SK-N-SH treated with all-trans-retinoic acid at 6 μM for 48 hours (cell line): ENCODE data around the gene RAB44.

ENCODE experiments used
- ATAC-seq: fragments of 200-7000 bp; cut with Tn5 transposase; 3 replicates; pipeline ENCODE4 v1.9.1; 2020; ENCODE audit warnings: mild to moderate bottlenecking, moderate library complexity
- ARNTL ChIP-seq: fragments of 450-650 bp; formaldehyde crosslinking; IDR thresholded peaks from 2 replicates; pipeline ENCODE4 v1.5.0; 2020; ENCODE audit warnings: low read depth, mild to moderate bottlenecking, moderate library complexity, borderline replicate concordance
- CSDC2 ChIP-seq: fragments of 250-450 bp; sonication (Bioruptor Pico); IDR thresholded peaks from 2 replicates; pipeline ENCODE4 v1.5.0; 2020; ENCODE audit warnings: mild to moderate bottlenecking, moderate library complexity
- GLIS3 ChIP-seq: fragments of 250-450 bp; sonication (Bioruptor Pico); IDR thresholded peaks from 2 replicates; pipeline ENCODE4 v1.5.0; 2020; ENCODE audit warnings: mild to moderate bottlenecking, moderate library complexity
- ISL1 ChIP-seq: fragments of 250-450 bp; sonication (Bioruptor Pico); IDR thresholded peaks from 2 replicates; pipeline ENCODE4 v2.1.2; 2022; ENCODE audit warnings: mild to moderate bottlenecking, moderate library complexity
- OSR1 ChIP-seq: fragments of 250-450 bp; sonication (Bioruptor Pico); IDR thresholded peaks from 2 replicates; pipeline ENCODE4 v1.8.0; 2022; ENCODE audit warnings: moderate library complexity, mild to moderate bottlenecking, inconsistent platforms
- PPARA ChIP-seq: fragments of 250-450 bp; sonication (Bioruptor Pico); IDR thresholded peaks from 2 replicates; pipeline ENCODE4 v1.5.0; 2020; ENCODE audit warnings: mild to moderate bottlenecking, borderline replicate concordance
- RARB ChIP-seq: fragments of 250-450 bp; sonication (Bioruptor Pico); IDR thresholded peaks from 2 replicates; pipeline ENCODE4 v1.8.0; 2021; ENCODE audit warnings: mild to moderate bottlenecking, moderate library complexity
- SNAI2 ChIP-seq: fragments of 250-450 bp; sonication (Bioruptor Pico); IDR thresholded peaks from 2 replicates; pipeline ENCODE4 v1.5.0; 2020; ENCODE audit warnings: mild to moderate bottlenecking, moderate library complexity
- TOX ChIP-seq: fragments of 250-450 bp; sonication (Bioruptor Pico); IDR thresholded peaks from 2 replicates; pipeline ENCODE4 v1.8.0; 2021; ENCODE audit warnings: mild to moderate bottlenecking, moderate library complexity, borderline replicate concordance
- ZC3H10 ChIP-seq: fragments of 250-450 bp; sonication (Bioruptor Pico); IDR thresholded peaks from 2 replicates; pipeline ENCODE4 v1.5.1; 2021; ENCODE audit warnings: mild to moderate bottlenecking, moderate library complexity
- ZFP3 ChIP-seq: fragments of 250-450 bp; sonication (Bioruptor Pico); IDR thresholded peaks from 2 replicates; pipeline ENCODE4 v1.5.0; 2020; ENCODE audit warnings: mild to moderate bottlenecking, moderate library complexity
- ZFP30 ChIP-seq: fragments of 450-650 bp; formaldehyde crosslinking; IDR thresholded peaks from 2 replicates; pipeline ENCODE4 v1.5.0; 2022; ENCODE audit warnings: mild to moderate bottlenecking, moderate library complexity
- ZNF565 ChIP-seq: fragments of 450-650 bp; formaldehyde crosslinking; conservative IDR thresholded peaks from 2 replicates; pipeline ENCODE4 v1.5.0; 2020; ENCODE audit warnings: low read depth, mild to moderate bottlenecking, moderate library complexity
- ZNF70 ChIP-seq: fragments of 450-650 bp; formaldehyde crosslinking; IDR thresholded peaks from 2 replicates; pipeline ENCODE4 v1.5.0; 2020; ENCODE audit warnings: mild to moderate bottlenecking, moderate library complexity
- ZNF8 ChIP-seq: fragments of 450-650 bp; formaldehyde crosslinking; IDR thresholded peaks from 2 replicates; pipeline ENCODE4 v1.5.0; 2020; ENCODE audit warnings: mild to moderate bottlenecking, moderate library complexity
- TF ChIP-seq, protein P1 (sequence below): fragments of 250-450 bp; sonication (Bioruptor Pico); IDR thresholded peaks from 2 replicates; pipeline ENCODE4 v1.5.1; 2020; ENCODE audit warnings: low read depth, mild to moderate bottlenecking, moderate library complexity
- TF ChIP-seq, protein P2 (sequence below): fragments of 250-450 bp; sonication (Bioruptor Pico); IDR thresholded peaks from 2 replicates; pipeline ENCODE4 v1.5.0; 2020; ENCODE audit warnings: mild to moderate bottlenecking, moderate library complexity
- TF ChIP-seq, protein P3 (sequence below): fragments of 250-450 bp; sonication (Bioruptor Pico); IDR thresholded peaks from 2 replicates; pipeline ENCODE4 v1.8.0; 2021; ENCODE audit warnings: low read depth, mild to moderate bottlenecking, moderate library complexity, borderline replicate concordance
- TF ChIP-seq, protein P4 (sequence below): fragments of 250-450 bp; sonication (Bioruptor Pico); IDR thresholded peaks from 2 replicates; pipeline ENCODE4 v1.8.0; 2020; ENCODE audit warnings: mild to moderate bottlenecking, moderate library complexity, borderline replicate concordance
- TF ChIP-seq, protein P5 (sequence below): fragments of 250-450 bp; sonication (Bioruptor Pico); IDR thresholded peaks from 2 replicates; pipeline ENCODE4 v1.5.1; 2021; ENCODE audit warnings: mild to moderate bottlenecking, moderate library complexity

Gene RAB44

DNA sequence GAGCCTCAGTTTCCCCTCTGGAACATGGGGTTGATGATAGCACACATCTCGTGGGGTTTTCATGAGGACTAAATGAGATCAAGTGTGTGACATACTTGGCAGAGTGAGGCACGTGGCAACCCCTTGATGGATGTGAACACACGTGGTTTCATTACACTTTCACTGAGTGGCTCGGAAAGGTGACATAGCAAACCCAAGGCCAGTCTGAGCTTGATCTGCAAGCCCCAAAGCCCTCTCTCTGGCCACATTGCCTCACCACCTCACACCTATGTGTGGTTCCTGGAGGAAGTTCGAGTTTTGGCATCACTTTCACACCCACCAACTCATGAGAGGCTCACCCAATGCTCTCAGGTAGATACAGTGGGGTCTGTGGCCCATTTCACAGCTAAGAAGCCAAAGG is 81.6 kb downstream of the RAB44 start:
- TF ChIP-seq, protein P1, sequence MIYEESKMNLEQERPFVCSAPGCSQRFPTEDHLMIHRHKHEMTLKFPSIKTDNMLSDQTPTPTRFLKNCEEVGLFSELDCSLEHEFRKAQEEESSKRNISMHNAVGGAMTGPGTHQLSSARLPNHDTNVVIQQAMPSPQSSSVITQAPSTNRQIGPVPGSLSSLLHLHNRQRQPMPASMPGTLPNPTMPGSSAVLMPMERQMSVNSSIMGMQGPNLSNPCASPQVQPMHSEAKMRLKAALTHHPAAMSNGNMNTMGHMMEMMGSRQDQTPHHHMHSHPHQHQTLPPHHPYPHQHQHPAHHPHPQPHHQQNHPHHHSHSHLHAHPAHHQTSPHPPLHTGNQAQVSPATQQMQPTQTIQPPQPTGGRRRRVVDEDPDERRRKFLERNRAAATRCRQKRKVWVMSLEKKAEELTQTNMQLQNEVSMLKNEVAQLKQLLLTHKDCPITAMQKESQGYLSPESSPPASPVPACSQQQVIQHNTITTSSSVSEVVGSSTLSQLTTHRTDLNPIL = no peak
- TF ChIP-seq, protein P2, sequence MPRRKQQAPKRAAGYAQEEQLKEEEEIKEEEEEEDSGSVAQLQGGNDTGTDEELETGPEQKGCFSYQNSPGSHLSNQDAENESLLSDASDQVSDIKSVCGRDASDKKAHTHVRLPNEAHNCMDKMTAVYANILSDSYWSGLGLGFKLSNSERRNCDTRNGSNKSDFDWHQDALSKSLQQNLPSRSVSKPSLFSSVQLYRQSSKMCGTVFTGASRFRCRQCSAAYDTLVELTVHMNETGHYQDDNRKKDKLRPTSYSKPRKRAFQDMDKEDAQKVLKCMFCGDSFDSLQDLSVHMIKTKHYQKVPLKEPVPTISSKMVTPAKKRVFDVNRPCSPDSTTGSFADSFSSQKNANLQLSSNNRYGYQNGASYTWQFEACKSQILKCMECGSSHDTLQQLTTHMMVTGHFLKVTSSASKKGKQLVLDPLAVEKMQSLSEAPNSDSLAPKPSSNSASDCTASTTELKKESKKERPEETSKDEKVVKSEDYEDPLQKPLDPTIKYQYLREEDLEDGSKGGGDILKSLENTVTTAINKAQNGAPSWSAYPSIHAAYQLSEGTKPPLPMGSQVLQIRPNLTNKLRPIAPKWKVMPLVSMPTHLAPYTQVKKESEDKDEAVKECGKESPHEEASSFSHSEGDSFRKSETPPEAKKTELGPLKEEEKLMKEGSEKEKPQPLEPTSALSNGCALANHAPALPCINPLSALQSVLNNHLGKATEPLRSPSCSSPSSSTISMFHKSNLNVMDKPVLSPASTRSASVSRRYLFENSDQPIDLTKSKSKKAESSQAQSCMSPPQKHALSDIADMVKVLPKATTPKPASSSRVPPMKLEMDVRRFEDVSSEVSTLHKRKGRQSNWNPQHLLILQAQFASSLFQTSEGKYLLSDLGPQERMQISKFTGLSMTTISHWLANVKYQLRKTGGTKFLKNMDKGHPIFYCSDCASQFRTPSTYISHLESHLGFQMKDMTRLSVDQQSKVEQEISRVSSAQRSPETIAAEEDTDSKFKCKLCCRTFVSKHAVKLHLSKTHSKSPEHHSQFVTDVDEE (CRISPR knock-in tag) = no peak
- TF ChIP-seq ARNTL (CRISPR knock-in tag) (no peak), ZNF8 (CRISPR knock-in tag) (no peak)
- TF ChIP-seq, protein P3, sequence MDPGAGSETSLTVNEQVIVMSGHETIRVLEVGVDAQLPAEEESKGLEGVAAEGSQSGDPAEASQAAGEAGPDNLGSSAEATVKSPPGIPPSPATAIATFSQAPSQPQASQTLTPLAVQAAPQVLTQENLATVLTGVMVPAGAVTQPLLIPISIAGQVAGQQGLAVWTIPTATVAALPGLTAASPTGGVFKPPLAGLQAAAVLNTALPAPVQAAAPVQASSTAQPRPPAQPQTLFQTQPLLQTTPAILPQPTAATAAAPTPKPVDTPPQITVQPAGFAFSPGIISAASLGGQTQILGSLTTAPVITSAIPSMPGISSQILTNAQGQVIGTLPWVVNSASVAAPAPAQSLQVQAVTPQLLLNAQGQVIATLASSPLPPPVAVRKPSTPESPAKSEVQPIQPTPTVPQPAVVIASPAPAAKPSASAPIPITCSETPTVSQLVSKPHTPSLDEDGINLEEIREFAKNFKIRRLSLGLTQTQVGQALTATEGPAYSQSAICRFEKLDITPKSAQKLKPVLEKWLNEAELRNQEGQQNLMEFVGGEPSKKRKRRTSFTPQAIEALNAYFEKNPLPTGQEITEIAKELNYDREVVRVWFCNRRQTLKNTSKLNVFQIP (CRISPR knock-in tag) = no peak
- TF ChIP-seq, all 23 proteins: peak for 0
- ATAC-seq = no peak

DNA sequence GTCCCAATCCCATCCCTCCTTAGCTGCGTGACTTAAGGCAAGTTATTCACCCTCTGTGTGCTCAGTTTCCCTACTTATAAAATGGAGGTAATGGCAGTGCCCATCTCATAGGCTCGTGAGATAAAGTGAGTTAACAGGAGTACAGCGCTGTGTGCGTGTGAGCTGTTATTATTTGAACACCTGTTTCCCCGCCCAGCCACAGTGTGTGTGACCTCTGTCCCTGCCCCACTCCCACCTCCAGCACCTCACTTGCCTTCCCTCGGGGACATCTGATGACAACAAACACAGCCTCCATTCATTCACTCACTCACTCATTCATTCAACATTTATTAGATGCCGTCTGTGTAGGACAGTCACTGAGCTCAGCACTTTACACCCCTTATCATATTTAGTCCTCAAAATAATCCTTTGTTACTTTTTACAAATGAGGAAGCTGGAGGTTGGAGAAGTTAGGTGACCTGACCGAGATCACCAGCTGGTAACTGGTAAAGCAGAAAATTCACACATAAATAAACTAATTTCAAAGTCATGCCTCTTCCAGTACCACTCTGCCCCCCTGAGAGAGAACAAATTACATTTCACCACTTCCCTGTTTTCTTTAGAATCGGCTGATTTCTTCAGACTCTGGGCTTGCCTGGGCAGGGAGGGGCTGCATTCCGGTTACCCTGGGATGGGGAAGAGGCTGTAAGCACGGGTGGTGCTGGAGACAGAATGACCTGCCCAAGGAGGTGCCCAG is 83.0 kb downstream of the RAB44 start:
- no peak for ATAC-seq
- TF ChIP-seq, protein P2 (CRISPR knock-in tag) = no peak
- TF ChIP-seq, protein P1 = no peak
- TF ChIP-seq GLIS3 = no peak
- TF ChIP-seq CSDC2 (CRISPR knock-in tag) = no peak
- TF ChIP-seq, protein P4, sequence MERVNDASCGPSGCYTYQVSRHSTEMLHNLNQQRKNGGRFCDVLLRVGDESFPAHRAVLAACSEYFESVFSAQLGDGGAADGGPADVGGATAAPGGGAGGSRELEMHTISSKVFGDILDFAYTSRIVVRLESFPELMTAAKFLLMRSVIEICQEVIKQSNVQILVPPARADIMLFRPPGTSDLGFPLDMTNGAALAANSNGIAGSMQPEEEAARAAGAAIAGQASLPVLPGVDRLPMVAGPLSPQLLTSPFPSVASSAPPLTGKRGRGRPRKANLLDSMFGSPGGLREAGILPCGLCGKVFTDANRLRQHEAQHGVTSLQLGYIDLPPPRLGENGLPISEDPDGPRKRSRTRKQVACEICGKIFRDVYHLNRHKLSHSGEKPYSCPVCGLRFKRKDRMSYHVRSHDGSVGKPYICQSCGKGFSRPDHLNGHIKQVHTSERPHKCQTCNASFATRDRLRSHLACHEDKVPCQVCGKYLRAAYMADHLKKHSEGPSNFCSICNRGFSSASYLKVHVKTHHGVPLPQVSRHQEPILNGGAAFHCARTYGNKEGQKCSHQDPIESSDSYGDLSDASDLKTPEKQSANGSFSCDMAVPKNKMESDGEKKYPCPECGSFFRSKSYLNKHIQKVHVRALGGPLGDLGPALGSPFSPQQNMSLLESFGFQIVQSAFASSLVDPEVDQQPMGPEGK = no peak
- TF ChIP-seq, protein P5, sequence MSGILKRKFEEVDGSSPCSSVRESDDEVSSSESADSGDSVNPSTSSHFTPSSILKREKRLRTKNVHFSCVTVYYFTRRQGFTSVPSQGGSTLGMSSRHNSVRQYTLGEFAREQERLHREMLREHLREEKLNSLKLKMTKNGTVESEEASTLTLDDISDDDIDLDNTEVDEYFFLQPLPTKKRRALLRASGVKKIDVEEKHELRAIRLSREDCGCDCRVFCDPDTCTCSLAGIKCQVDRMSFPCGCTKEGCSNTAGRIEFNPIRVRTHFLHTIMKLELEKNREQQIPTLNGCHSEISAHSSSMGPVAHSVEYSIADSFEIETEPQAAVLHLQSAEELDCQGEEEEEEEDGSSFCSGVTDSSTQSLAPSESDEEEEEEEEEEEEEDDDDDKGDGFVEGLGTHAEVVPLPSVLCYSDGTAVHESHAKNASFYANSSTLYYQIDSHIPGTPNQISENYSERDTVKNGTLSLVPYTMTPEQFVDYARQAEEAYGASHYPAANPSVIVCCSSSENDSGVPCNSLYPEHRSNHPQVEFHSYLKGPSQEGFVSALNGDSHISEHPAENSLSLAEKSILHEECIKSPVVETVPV (CRISPR knock-in tag) = no peak
- no peak for TF ChIP-seq TOX
- no peak for TF ChIP-seq ZNF565 (CRISPR knock-in tag)
- TF ChIP-seq ZFP3 (CRISPR knock-in tag) = no peak
- TF ChIP-seq ZNF70 (CRISPR knock-in tag) = no peak
- TF ChIP-seq RARB = no peak
- TF ChIP-seq SNAI2 (CRISPR knock-in tag) = no peak
- no peak for TF ChIP-seq PPARA
- no peak for TF ChIP-seq ZNF8 (CRISPR knock-in tag)
- TF ChIP-seq ZFP30 (CRISPR knock-in tag) = no peak
- TF ChIP-seq ZC3H10 = no peak
- TF ChIP-seq ISL1 (CRISPR knock-in tag) = no peak
- no peak for TF ChIP-seq OSR1
